BE2C (cell line): ENCODE data around the gene KIAA0825.

ENCODE experiments used
- DNase-seq: peaks from one replicate; pipeline ENCODE4 v3.0.0-alpha.2; 2020
- H3K27me3 ChIP-seq: fragments of 250-450 bp; sonication (Bioruptor Pico); 2 replicates; pipeline ENCODE4 v1.5.1; 2020; ENCODE audit warnings: mild to moderate bottlenecking
- H3K36me3 ChIP-seq: fragments of 250-450 bp; sonication (Bioruptor Pico); 2 replicates; pipeline ENCODE4 v1.5.1; 2020; ENCODE audit warnings: mild to moderate bottlenecking
- H3K4me1 ChIP-seq: fragments of 250-450 bp; sonication (Bioruptor Pico); 2 replicates; pipeline ENCODE4 v1.5.1; 2020
- H3K4me3 ChIP-seq: 2 replicates; pipeline ENCODE4 v1.5.1; 2011; ENCODE audit warnings: low read depth, low read length
- H3K9me3 ChIP-seq: fragments of 250-450 bp; sonication (Bioruptor Pico); 2 replicates; pipeline ENCODE4 v1.5.1; 2020
- CTCF ChIP-seq: IDR thresholded peaks from 2 replicates; pipeline ENCODE4 v1.5.1; 2012; ENCODE audit warnings: mild to moderate bottlenecking, low read depth, low read length

Gene KIAA0825

GRCh38 chr5:94274707-94275106, 343.7 kb downstream of the KIAA0825 start:
- Histone ChIP-seq H3K4me1 (peaks cover 10% of the 10 kb centered on the region), H3K4me3 (no peak overlapping the region), H3K36me3 (no peaks in the 10 kb centered on the region), H3K9me3 (no peaks in the 10 kb centered on the region; the same call in 1 of the 2 replicates), H3K27me3 (no peaks in the 10 kb centered on the region)
- DNase-seq: no peak
- no peak for TF ChIP-seq CTCF

DNA sequence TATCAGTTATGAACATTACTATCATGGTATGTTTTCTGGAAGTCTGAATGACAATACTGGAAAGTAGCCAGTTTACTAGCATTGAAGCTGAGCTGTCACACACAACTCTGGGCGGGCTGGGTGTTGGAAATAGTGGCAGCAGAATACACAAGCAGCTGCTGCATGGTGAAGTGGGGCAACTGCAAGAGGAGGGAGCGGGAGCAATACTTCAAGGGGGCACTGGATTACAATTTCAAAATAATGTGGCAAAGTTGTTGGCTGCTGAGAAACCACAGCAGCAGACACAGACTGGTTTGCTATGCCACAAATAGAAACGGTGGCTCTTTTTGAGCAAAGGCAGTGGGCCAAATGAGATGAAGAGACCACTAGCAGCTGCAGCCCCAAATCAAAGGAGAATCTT, 350.2 kb downstream of the KIAA0825 start:
- no peaks in the 10 kb centered on the region for H3K4me1 ChIP-seq
- no peak for TF ChIP-seq CTCF
- H3K4me3 ChIP-seq: no peak overlapping the region
- no peaks in the 10 kb centered on the region for H3K36me3 ChIP-seq
- DNase-seq: no peak
- H3K9me3 ChIP-seq: no peaks in the 10 kb centered on the region
- H3K27me3 ChIP-seq: no peaks in the 10 kb centered on the region

- Histone ChIP-seq H3K4me1 (no peaks in the 10 kb centered on the region), H3K27me3 (no peaks in the 10 kb centered on the region), H3K9me3 (no peaks in the 10 kb centered on the region), H3K36me3 (no peaks in the 10 kb centered on the region), H3K4me3 (no peak overlapping the region)
- no peak for TF ChIP-seq CTCF
- DNase-seq: no peak
These were observed 351.0 kb downstream of the KIAA0825 start for GRCh38 chr5:94267350-94267899.

- H3K27me3 ChIP-seq: no peaks in the 10 kb centered on the region
- H3K9me3 ChIP-seq: no peaks in the 10 kb centered on the region
- DNase-seq: no peak
- H3K4me3 ChIP-seq: no peak overlapping the region
- no peaks in the 10 kb centered on the region for H3K36me3 ChIP-seq
- H3K4me1 ChIP-seq: no peaks in the 10 kb centered on the region
- TF ChIP-seq CTCF: no peak
These were observed 352.2 kb downstream of the KIAA0825 start for GRCh38 chr5:94266170-94266569.

GRCh38 chr5:94263068-94263467, 355.3 kb downstream of the KIAA0825 start:
- Histone ChIP-seq H3K9me3 (no peaks in the 10 kb centered on the region), H3K4me1 (no peaks in the 10 kb centered on the region), H3K4me3 (no peak overlapping the region), H3K36me3 (no peaks in the 10 kb centered on the region), H3K27me3 (no peaks in the 10 kb centered on the region)
- DNase-seq: no peak
- TF ChIP-seq CTCF: no peak

GRCh38 chr5:94260096-94260495, 358.3 kb downstream of the KIAA0825 start:
- TF ChIP-seq CTCF: no peak
- no peaks in the 10 kb centered on the region for H3K4me1 ChIP-seq
- no peak overlapping the region for H3K4me3 ChIP-seq
- H3K27me3 ChIP-seq: no peaks in the 10 kb centered on the region
- no peak for DNase-seq
- no peaks in the 10 kb centered on the region for H3K9me3 ChIP-seq
- no peaks in the 10 kb centered on the region for H3K36me3 ChIP-seq
